A204.1 (cell line): Measurements from ENCODE around the gene NEK1.

Source experiments
- FAIRE-seq: peaks from 2 replicates; lab custom pipeline; 2012; peaks lifted over from hg19 to GRCh38; lab: Jason Lieb, UNC

Gene NEK1

DNA sequence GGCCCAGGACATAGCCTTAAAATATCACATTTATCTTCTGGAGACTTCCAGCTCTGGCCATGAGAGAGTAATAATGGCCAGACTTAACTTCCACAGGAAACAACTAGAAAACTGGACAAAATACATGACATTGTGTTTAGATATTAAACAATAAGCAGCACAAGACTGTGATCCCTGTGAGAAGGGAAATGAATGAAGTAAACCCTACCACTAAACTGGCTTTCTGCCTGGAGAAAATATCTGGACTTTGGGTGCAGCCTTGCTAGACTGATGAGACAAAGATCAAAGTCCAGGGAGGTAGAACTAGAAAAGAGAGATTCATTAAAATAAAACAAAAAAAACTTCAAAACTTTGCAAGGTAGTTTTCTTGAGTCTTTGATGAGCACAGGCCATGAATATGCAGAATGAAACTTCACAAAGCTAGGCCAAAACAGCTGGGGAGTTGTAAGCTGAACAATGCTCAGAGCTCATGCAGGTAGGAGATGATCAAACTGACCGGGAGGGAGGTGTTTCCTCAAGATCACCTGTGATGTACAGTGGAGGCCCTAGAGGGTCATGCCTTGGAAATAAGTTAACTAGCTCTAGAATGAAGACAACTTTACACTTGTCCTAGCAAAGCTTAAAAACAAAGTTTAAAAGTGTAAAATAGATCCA, 194.6 kb downstream of the NEK1 start:
- no peak for FAIRE-seq

DNA sequence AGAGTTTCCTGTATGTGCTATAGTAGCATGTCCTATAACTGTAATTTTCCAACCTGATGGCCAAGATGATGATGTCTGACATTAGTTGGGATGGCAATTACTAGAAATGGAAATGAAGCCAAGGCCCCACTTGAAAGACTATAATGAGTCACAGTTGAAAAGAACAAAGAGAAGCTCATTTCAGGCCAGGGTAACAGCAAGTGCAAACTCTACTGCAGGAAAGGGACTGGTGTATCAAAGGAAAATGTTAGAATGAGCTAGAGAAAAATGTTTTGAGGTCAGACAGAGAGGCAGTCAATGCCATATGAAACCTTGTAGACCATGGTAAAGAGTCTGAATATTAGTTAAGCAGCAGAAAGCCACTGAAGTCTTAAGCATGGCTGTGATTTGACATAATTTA, 195.4 kb downstream of the NEK1 start:
- FAIRE-seq, result no peak

DNA sequence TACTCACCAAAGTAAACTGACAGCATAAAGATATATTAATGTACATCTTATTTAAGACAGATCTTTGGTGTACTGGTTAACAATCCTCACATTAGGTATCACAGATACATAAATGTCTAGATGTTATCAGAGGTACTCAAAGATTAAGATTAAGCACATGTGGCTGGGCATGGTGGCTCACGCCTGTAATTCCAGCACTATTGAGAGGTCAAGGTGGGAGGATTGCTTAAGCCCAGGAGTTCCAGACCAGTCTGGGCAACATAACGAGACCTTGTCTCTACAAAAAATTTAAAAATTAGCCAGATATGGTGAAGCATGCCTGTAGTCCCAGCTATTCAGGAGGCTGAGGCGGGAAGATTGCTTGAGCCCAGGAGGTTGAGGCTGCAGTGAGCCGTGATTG, 195.9 kb downstream of the NEK1 start:
- no peak for FAIRE-seq

DNA sequence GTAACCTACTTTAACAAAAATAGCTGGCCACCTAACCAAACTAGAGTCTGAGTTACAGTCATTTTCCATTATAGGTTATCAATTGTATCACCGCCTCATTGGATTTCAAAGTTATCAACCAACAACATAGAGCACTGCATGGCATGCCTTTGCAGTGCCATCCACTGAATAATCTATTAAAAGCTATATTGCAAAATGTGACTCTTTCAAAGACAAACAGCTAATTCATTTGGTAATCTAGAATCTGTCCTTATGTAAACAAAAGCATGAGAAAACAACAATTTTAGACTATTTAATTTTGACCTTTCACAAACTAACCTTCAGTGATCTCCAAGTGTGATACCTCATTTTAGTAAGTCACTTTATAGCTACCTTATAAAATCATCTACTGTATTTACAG, 197.5 kb downstream of the NEK1 start:
- no peak for FAIRE-seq

DNA sequence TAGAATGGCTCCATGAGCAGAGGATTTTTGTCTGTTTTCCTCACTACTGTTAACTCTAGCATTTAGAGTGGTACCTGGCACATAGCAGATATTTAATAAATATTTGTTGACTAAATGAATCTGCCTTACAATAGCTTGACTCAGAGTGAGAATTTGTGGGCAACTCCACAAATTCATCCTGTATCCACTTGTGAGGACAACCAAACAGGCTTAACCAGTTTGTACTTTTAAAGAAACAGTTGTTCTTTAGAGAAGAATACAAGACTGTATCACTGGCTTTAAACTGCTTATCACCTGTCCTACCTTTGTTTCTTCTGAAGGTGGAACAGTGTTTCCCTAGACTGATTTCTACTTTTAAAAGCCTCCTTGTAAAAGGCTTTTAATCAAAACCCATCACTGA, 200.3 kb downstream of the NEK1 start:
- no peak for FAIRE-seq

DNA sequence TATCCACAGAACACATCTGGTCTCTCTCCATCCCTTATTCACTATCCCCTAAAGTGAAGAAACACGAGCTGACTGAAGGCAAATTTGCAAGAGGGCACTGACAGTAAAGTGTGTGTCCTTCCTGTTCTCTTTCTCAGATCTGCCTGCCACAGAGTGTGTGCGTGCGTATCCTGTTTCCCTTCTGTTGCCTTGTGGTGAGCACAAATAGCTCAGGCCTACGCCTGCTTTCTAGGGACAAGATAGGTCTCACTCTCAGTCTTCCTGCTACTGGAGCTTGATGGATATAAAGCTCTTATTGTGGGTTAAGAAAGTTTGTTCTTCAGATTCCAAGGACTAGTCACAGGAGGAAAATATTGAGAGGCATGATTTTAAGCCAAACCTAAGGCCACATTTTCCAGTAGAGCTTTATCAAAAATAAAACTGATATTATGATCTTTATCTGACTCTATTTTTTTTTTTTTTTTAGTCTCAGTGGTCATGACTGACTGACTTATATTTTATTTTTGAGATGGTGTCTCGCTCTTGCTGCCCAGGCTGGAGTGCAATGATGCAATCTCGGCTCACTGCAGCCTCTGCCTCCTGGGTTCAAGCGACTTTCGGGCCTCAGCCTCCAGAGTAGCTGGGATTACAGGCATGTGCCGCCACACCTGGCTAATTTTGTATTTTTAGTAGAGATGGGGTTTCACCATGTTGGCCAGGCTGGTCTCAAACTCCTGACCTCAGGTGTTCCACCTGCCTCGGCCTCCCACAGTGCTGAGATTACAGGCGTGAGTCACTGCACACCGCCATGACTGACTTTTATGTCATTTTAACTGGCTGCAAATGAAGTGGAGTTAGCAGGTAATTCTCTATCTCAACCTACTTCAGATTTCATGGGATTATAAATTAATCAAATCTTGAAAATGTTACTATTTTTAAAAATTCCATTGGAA, 201.3 kb downstream of the NEK1 start:
- FAIRE-seq, result no peak

DNA sequence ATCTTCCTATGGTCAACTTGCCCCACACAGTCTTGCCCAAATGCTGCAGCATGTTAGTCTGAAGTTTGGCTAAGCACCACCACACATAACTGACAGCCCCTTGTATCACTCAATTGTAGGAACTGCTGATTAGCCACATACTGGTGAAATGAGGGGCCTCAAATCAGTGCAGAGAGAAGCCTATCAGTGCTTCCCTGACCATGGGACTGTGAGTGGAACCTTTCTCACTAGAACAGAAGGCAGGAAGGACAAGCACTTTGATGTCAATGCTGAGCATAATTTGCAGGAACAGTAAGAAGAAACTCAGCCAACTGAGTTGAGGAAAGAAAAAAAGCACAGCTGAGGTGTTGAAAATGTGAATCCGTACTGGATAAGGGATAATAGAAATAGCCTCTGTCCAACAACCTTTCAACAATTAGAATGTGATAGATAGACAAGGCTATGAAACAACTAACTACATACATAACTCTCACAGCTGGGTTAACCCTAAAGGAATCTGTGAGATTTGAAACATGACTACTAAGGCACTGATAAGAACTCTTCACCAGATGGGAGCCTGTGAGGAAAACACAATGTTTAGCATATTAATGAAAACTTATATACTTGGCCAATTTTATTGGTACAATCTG, 205.1 kb downstream of the NEK1 start:
- FAIRE-seq, result no peak

DNA sequence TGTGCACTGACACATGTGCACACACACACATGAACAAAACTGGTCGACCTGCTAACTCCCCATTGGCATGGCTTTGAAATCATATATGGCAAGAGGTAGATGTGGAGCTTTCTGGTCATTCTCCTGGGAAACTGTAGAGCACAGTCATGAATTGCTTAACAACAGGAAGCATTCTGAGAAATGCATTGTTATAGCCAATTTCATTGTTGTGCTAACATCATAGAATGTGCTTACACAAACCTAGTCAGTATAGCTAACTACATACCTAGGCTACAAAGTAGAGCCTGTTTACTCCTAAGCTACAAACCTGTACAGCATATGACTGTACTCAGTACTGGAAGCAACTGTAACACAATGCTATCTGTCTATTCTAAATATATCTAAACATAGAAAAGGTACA, 207.4 kb downstream of the NEK1 start:
- no peak for FAIRE-seq

DNA sequence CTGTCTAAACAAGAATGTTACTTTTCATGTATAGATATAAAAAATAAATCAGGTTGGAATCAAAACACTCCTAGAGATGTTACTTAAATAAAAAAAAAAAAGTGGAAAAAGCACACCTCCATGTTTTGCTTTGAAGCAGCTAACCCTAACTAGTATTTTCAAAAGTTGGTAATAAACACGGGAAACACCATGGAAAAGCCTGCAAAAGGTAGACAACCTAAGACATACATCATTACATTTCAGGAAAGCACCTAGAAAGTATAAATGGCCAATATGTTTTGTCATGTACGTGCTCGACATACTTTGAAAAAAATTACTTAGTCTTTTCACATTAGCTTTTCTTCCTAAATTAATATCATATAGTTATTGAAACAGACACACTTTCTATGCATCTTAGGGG, 211.6 kb downstream of the NEK1 start:
- no peak for FAIRE-seq

DNA sequence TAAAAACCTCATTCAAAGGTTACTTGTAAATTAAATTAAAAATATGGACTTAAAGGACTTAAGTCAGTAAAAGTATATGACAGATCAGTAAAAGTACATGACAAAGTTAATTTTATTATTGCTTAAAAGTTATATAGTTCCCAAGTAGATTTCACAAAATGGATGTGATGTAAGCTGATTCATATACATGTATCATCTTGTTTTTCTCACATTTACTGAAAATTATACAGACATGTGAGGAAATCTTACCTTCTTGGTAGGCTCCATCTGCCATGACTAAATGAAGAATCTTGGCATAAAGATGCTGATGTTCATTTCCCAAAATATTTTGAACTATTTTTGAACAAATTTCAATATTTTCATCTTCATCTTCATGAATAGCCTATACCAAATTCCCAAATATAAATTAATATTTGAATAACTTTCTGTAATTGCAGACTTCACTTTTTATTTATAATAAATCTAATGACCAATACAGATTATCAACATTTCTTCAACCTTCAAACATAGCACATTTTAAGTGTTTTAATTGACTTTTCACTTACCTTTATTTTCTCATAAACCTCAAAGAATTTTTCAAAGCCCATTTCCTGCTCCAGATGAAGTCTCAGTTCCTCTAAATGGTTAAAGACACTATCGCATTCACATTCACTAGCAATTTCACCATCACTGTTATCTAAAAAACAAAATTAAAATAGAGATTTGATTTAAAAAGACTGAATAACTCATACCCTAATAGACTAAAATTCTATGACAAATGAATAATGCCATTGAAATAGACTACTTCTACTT, 212.2 kb downstream of the NEK1 start:
- peak; percentile 40 for FAIRE-seq

DNA sequence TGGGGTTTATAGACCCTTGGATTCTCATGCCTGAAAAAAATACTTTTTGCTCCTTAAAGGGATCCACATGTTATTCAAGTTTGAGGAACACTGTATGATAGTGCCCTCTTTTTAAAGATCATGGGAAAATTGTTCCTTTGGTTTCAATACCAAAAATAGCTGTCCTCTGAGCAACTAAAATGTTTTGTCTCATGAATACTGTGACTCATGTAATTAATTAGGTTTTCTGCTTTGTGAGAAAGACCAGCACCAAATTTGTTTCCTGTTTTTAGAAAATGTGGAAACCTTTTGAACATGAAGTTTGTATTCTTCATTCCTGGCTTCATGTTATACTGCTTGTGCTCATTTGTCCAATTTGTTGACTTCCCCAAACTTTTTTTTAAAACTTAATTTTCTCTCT, 214.1 kb downstream of the NEK1 start:
- no peak for FAIRE-seq

DNA sequence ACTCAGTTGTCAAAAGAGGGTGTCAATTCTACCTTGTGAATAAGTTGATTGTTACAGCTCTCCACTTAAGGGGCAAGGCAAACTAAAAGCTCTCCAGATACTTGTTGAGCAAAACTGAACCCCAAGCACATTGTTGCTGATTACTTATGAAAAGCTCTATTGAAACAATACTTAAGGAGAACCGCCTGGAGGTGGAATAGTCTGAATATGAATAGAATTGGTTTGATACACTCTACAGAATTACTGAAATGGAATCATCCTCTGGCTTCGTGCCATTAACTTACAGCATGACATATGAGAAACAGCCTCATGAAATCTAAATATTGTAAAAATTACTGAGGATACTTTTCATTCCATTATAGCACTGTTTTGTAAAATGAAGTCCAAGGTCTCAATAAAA, 214.6 kb downstream of the NEK1 start:
- FAIRE-seq, result no peak

DNA sequence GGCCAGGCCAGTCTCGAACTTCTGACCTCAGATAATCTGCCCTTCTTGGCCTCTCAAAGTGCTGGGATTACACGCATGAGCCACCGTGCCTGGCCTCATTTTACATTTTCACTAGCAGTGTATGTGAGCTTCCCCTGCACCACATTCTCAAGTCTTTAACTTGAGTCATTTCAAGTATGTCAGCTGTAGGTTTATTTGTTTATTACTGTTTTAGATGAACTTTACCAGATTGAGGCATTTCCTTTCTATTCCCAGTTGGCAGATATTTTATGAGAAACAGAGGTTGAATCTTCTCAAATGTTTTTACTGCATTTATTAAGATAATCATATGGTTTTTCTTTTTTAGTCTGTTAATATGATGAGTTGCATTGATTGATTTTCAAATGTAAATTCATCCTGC, 227.0 kb downstream of the NEK1 start:
- FAIRE-seq, result no peak

DNA sequence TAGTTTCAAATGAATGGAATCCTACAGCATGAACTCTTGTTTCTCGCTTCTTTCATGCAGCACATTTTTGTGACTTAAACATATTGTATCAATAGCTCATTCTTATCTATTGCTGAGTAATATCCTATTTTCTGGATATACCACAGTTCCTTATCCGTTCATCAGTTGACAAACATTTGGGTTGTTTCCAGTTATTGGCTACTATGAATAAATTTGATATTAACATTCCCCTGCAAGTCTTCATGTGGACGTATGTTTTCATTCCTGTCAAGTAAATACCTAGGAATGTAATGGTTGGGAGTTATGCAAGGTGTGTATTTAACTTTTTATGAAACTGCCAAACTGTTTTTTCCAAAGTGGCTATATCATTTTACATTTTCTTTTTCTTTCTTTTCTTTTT, 227.6 kb downstream of the NEK1 start:
- no peak for FAIRE-seq

DNA sequence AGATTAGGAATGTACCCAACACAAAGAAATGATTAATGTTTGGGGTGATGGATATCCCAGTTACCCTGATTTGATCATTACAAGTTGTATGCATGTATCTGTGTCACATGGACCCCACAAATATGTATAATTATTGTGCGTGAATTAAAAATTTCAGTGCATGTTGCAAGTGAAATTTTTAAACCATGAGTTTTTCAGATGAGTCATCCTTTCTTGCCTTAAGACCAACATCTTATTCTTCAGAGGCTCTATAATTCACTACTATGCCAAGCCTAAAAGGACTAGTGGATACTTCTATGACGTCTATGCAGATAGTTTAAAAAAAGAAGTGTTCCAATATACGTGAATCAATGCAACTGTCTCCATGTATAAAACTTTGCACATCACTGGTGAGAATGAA, 228.7 kb downstream of the NEK1 start:
- no peak for FAIRE-seq

DNA sequence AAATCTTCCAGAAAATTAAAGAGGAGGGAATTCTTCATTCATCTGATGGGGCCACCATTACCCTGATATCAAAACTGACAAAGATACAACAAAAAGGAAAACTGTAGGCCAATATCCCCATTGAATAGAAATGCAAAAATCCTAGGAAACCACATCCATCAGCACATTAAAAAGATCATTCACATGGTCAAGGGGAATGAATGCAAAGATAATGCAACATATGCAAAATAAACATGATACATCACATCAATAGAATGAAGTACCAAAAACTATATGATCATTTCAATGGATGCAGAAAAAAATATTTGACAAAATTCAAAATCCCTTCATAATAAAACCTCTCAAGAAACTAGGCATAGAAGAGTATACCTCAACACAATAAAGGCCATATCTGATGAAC, 232.7 kb downstream of the NEK1 start:
- no peak for FAIRE-seq

DNA sequence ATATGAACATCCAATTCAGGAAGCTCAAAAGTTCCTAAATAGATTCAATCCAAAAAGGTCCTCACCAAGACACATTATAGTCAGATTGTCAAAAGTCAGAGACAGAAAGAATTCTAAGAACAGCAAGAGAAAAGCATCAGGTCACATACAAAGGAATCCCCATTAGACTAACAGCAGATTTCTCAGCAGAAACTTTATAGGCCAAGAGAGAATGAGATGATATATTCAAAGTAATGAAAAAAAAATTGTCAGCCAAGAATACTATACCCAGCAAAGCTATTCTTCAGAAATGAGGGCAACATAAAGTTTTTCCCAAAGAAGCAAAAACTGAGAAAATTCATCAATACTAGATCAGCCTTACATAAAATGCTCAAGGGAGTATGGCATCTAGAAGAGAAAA, 235.0 kb downstream of the NEK1 start:
- FAIRE-seq, result no peak

DNA sequence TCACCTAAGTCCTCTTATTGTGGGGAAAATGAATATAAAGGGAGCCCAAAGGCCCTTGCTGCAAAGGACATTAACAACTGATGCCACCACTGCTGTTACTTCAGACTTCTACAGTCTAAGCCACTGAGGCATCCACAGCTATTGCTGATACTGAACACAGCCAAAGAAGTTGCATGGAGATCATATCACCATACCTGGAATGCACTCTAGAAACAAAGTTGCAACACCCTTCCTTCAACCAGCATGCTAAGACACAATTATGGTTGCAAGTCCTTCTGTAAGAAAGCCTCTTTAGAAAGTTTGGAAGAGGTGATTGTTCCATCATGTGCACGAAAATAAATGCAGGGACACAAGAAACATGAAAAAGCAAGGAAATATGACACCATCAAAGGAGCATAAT, 236.0 kb downstream of the NEK1 start:
- no peak for FAIRE-seq

DNA sequence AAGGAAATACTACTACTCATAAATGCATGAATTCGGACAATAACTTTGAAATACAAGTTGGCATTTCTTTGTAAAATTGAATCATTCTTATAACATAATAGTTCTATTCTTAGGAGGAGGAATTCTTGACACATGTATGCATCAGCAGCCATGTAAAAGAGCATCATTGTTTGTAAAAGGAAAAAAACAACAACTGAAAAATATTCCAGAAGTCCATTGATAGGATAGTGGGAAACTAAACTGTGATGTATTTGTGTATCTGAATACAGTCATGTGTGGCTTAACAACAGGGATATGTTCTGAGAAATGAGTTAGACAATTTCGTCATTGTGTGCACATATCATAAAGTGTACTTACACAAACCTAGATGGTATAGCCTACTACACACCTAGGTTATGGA, 239.6 kb downstream of the NEK1 start:
- peak; percentile 9 for FAIRE-seq

DNA sequence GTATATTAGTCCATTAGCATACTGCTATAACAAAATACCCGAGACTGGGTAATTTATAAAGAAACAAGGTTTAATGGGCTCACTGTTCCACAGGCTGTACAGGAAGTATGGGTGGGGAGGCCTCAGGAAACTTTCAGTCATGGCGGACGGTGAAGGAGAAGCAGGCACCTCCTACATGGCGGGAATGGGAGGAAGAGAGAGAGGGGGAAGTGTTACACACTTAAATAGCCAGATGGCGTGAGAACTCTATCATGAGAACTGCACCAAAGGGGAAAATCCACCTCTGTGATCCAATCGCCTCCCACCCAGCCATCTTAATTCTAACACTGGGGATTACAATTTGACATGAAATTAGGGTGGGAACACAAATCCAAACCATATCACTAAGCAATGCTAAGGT, 242.7 kb downstream of the NEK1 start:
- no peak for FAIRE-seq

DNA sequence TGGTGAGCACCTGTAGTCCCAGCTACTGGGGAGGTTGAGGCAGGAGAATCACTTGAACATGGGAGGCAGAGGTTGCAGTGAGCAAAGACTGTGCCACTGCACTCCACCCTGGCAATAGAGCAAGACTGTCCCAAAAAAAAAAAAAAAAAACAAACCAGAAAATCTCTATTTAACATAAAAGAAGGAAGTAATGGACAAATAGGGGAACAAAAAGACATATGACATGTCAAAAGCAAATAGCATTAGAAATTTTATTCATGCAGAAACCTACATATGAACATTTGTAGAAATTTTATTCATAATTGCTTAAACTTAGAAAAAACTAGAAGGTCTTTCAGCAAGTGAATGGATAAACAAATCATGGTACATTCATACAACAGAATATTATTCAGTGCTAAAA, 244.6 kb downstream of the NEK1 start:
- FAIRE-seq, result no peak

DNA sequence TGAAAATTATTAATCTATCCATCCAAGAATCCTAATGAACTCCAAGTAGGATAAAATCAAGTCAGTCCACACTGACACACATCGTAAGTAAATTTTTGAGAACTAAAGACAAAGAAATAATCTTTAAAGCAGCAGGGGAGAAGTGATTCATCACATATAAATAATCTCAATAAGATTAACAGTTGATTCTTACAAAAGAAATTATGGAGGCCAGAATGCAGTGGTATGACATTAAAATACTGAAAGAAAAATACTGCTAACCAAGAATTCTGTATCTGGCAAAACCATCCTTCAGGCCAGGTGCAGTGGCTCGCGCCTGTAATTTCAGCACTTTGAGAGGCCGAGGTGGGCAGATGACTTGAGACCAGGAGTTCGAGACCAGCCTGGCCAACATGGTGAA, 245.6 kb downstream of the NEK1 start:
- FAIRE-seq, result no peak

DNA sequence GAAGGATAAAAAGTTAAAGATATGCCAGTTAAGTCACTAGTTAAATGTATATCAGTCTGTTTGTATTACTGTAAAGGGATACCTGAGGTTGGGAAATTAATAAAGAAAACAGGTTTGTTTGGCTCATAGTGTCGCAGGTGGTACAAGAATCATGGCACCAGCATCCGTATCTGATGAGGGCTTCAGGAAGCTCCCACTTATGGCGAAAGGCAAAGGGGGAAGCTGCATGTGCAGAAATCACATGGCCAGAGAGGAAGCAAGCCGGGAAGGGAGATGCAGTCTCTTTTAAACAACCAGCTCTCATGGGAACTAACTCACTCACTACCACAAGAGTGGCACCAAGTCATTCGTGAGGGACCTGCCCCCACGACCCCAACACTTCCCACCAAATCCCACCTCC, 249.8 kb downstream of the NEK1 start:
- FAIRE-seq, result no peak
